ENCODE measurements around the gene CC2D1B.

- TF ChIP-seq CTCF (IDR thresholded peaks at IDR 0.05; ENCODE audit: low read depth, low read length, poor library complexity, severe bottlenecking) = no peak
- no peak for TF ChIP-seq EZH2phosphoT487 (IDR thresholded peaks at IDR 0.05; ENCODE audit: borderline replicate concordance, low read length)
Observed at GRCh38 chr1:52328615-52329014, 37.4 kb downstream of the CC2D1B start.

Data from DOHH2 (cell line).